ENCODE results near the gene MARCHF11. TPM values are rescaled to one million over a fixed set of nuclear protein-coding genes. Genes with fewer than 3 reads are reported as not detected.

MARCHF11 gene
- total and polyA plus RNA-seq, 2 experiments from 2014 or later, result 0.17 to 1.5 TPM

DNA sequence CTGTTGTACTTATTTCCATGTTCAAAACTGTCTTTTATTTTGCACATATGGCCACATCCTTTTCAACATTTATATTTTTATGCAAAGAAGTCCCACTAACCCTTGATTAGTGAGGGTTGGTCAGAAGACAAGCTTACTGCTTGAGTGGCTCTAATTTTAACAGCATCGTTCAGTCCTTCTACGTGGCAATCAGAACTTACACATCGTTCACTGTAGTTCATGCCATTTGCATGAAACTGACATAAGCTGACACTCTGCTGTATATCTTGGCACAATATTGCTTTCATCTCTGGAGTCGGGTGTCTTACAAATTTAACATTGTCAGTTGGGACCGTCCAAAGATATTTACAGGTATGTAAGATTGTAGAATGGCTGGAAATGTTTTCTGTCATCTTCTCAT, 50.6 kb downstream of the MARCHF11 start (continued):
- TF ChIP-seq EZH2 (IDR thresholded peaks at IDR 0.05; ENCODE audit: low read depth, unreplicated experiment), result no peak
- no peak for TF ChIP-seq EZH2phosphoT487 (IDR thresholded peaks at IDR 0.05; ENCODE audit: unreplicated experiment)
- TF ChIP-seq POLR2AphosphoS5 (IDR thresholded peaks at IDR 0.05; ENCODE audit: low read depth), result no peak

DNA sequence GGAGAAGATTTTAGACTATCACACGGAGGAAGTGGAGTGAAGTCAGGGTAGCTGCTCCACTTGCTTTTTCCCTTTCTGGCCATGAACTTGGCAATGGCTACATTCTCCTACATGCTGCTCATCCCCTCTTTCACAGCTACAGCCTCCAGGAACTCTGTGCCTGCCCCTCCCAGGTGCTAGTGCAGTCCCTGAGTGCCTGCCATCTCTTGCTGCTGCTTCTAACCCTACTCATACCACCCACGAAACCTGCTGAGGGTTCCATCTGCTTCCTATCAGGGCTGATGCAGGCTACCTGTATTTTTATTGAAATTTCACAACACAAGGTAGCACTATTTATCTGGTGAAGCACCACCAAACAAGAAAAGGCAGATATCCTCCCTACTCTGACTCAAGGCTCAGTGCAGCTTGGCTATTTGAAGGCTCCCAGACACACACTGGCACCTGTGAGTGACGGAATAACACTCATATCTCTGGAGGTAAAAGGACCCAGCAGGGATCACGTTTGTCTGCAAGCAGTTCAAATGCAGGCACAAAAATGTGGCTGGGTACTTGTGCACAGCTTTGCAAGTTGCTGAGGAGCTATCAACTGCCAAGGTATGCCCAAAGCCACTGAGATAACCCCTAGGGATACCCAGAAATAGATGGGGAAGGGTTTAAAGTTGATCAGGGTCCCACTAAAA, 51.6 kb downstream of the MARCHF11 start:
- Histone ChIP-seq H2AFZ (no peak overlapping the region), H3K27me3 (ENCODE audit: insufficient read depth) (no peaks in the 10 kb centered on the region), H3K4me2 (no peak overlapping the region), H3K27ac (ENCODE audit: low read depth) (no peak overlapping the region), H3K79me2 (replicated peaks; ENCODE audit: insufficient read depth) (no peaks in the 10 kb centered on the region), H3K36me3 (ENCODE audit: insufficient read depth) (no peaks in the 10 kb centered on the region), H3K4me3 (no peak overlapping the region), H4K20me1 (replicated peaks; ENCODE audit: insufficient read depth) (no peaks in the 10 kb centered on the region), H3K4me1 (ENCODE audit: insufficient read depth) (no peaks in the 10 kb centered on the region), H3K9me2 (ENCODE audit: insufficient read depth) (no peaks in the 10 kb centered on the region), H3F3A (replicated peaks; ENCODE audit: low read depth) (no peaks in the 10 kb centered on the region)
- Mint-ChIP-seq H3K9me3 (peaks cover under 1% of the 10 kb centered on the region; the same call in 2 of the 3 replicates), H3K27me3 (ENCODE audit: insufficient read depth, low read depth, poor library complexity) (no peaks in the 10 kb centered on the region), H3K27ac (no peak overlapping the region), H3K36me3 (ENCODE audit: low read depth) (no peaks in the 10 kb centered on the region), H3K4me1 (no peaks in the 10 kb centered on the region), H3K4me3 (no peak overlapping the region)
- no peak for DNase-seq (ENCODE audit: low spot score)
- no peak for ATAC-seq
- TF ChIP-seq ZNF331 (CRISPR knock-in tag; IDR thresholded peaks at IDR 0.05; ENCODE audit: low read depth) (no peak), NANOG (IDR thresholded peaks at IDR 0.05; ENCODE audit: borderline replicate concordance) (no peak), CREB1 (CRISPR knock-in tag; IDR thresholded peaks at IDR 0.05; ENCODE audit: low read depth) (no peak), ZNF462 (CRISPR knock-in tag; IDR thresholded peaks at IDR 0.05) (no peak)
- TF ChIP-seq, protein P1, sequence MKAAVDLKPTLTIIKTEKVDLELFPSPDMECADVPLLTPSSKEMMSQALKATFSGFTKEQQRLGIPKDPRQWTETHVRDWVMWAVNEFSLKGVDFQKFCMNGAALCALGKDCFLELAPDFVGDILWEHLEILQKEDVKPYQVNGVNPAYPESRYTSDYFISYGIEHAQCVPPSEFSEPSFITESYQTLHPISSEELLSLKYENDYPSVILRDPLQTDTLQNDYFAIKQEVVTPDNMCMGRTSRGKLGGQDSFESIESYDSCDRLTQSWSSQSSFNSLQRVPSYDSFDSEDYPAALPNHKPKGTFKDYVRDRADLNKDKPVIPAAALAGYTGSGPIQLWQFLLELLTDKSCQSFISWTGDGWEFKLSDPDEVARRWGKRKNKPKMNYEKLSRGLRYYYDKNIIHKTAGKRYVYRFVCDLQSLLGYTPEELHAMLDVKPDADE (IDR thresholded peaks at IDR 0.05), result no peak

Measured in GM23338 (cell line).